GM18858 (cell line): Measurements from ENCODE around the gene FGF19.

ENCODE experiments used
- ATAC-seq: cut with Tn5 transposase; IDR thresholded peaks from one replicate; pipeline ENCODE4 v1.9.1; 2021; ENCODE audit not compliant: unreplicated experiment

The FGF19 gene

GRCh38 chr11:69657456-69657910 is 46.3 kb downstream of the FGF19 start:
- ATAC-seq: no peak

GRCh38 chr11:69656536-69657455 is 47.0 kb downstream of the FGF19 start:
- no peak for ATAC-seq

- ATAC-seq: no peak
Measured at GRCh38 chr11:69655479-69656428, 48.1 kb downstream of the FGF19 start.

- no peak for ATAC-seq
Measured at GRCh38 chr11:69654660-69655478, 49.0 kb downstream of the FGF19 start.

GRCh38 chr11:69654001-69654659 is 49.7 kb downstream of the FGF19 start:
- ATAC-seq: no peak

GRCh38 chr11:69653406-69653960 is 50.3 kb downstream of the FGF19 start:
- no peak for ATAC-seq

- ATAC-seq: no peak
Measured at GRCh38 chr11:69652999-69653398, 50.8 kb downstream of the FGF19 start.

- ATAC-seq: no peak
Measured at GRCh38 chr11:69651834-69652620, 51.8 kb downstream of the FGF19 start.

- no peak for ATAC-seq
Measured at GRCh38 chr11:69650832-69651344, 52.9 kb downstream of the FGF19 start.

GRCh38 chr11:69650081-69650831 is 53.6 kb downstream of the FGF19 start:
- ATAC-seq: no peak

GRCh38 chr11:69649576-69649900 is 54.3 kb downstream of the FGF19 start:
- ATAC-seq: no peak

- no peak for ATAC-seq
Measured at GRCh38 chr11:69648679-69649575, 54.9 kb downstream of the FGF19 start.
